Stomach smooth muscle (tissue), 2 donors: ENCODE results near the gene ERRFI1.
"Not testable (repeated sequence)": the region's sequence is repeated elsewhere in the genome, so short reads cannot be mapped to it uniquely, and the experiment has no call there.

Source experiments
- H3K27ac ChIP-seq: one replicate; pipeline ENCODE4 v1.7.0; 2013; ENCODE audit warnings: mild to moderate bottlenecking, low read length, inconsistent platforms
- H3K27me3 ChIP-seq, 2 donors: one replicate each; pipeline ENCODE4 v1.7.0; 2013; ENCODE audit warnings: low read length in 2 of 2; ENCODE audit not compliant: insufficient read depth in 2 of 2, control insufficient read depth in 1 of 2
- H3K36me3 ChIP-seq, 2 donors: one replicate each; pipeline ENCODE4 v1.7.0; 2013; ENCODE audit warnings: low read length in 2 of 2; ENCODE audit not compliant: control insufficient read depth in 2 of 2, insufficient read depth in 2 of 2
- H3K4me1 ChIP-seq: one replicate; pipeline ENCODE4 v1.7.0; 2013; ENCODE audit warnings: low read length; ENCODE audit not compliant: control insufficient read depth, insufficient read depth
- H3K4me3 ChIP-seq, 2 donors: one replicate each; pipeline ENCODE4 v1.7.0; 2013; ENCODE audit warnings: low read length in 2 of 2
- H3K9ac ChIP-seq, 2 donors: one replicate each; pipeline ENCODE4 v1.7.0; 2013; ENCODE audit warnings: low read length in 2 of 2, mild to moderate bottlenecking in 1 of 2
- H3K9me3 ChIP-seq, 2 donors: one replicate each; pipeline ENCODE4 v1.7.0; 2013; ENCODE audit warnings: low read length in 2 of 2; ENCODE audit not compliant: control insufficient read depth in 2 of 2
- donor health status: healthy.
- donor health status: Pancreatic carcinoma.

Gene ERRFI1

GRCh38 chr1:8026153-8026975 lies at the start of gene ERRFI1:
Gene ERRFI1 (minus strand): TSS chr1:8026309. CDS start chr1:8015619, 10,690 bp downstream.
- H3K36me3 ChIP-seq, result no peaks in the 10 kb centered on the region
- peak within 1 kb of the TSS; percentile 83 to 94 for H3K4me3 ChIP-seq
- no peaks in the 10 kb centered on the region for H3K9me3 ChIP-seq
- peak within 1 kb of the TSS; percentile 98 for H3K27ac ChIP-seq
- no peaks in the 10 kb centered on the region for H3K27me3 ChIP-seq
- peak within 1 kb of the TSS; percentile 94 to 99 for H3K9ac ChIP-seq
- H3K4me1 ChIP-seq, result peaks cover 19% of the 10 kb centered on the region

- H3K9me3 ChIP-seq, result no peaks in the 10 kb centered on the region
- H3K4me1 ChIP-seq, result peaks cover 28% of the 10 kb centered on the region
- H3K27ac ChIP-seq, result peak overlapping the region; percentile 49
- H3K27me3 ChIP-seq, result no peaks in the 10 kb centered on the region
- no peak overlapping the region for H3K4me3 ChIP-seq
- no peaks in the 10 kb centered on the region for H3K36me3 ChIP-seq
- H3K9ac ChIP-seq, result no peak overlapping the region
Observed at GRCh38 chr1:8075511-8076051, 49.5 kb upstream of the ERRFI1 start.

- Histone ChIP-seq H3K4me3 (no peak overlapping the region), H3K27me3 (no peaks in the 10 kb centered on the region), H3K9me3 (no peaks in the 10 kb centered on the region), H3K27ac (no peak overlapping the region), H3K36me3 (no peaks in the 10 kb centered on the region), H3K9ac (no peak overlapping the region), H3K4me1 (peaks cover 25% of the 10 kb centered on the region)
Observed at GRCh38 chr1:8073112-8073855, 47.2 kb upstream of the ERRFI1 start.

GRCh38 chr1:8070381-8070811 lies 44.3 kb upstream of the ERRFI1 start:
- H3K27ac ChIP-seq, result no peak overlapping the region

GRCh38 chr1:8069614-8070320 lies 43.7 kb upstream of the ERRFI1 start:
- not testable (repeated sequence) for H3K4me3 ChIP-seq, H3K4me1 ChIP-seq, H3K36me3 ChIP-seq, H3K27ac ChIP-seq, H3K9ac ChIP-seq, H3K27me3 ChIP-seq, H3K9me3 ChIP-seq

More at GRCh38 chr1:8070381-8070811, 44.3 kb upstream of the ERRFI1 start:
- Histone ChIP-seq H3K4me3 (no peak overlapping the region), H3K9me3 (no peaks in the 10 kb centered on the region), H3K4me1 (peaks cover 6% of the 10 kb centered on the region), H3K9ac (no peak overlapping the region), H3K36me3 (no peaks in the 10 kb centered on the region), H3K27me3 (no peaks in the 10 kb centered on the region)

- Histone ChIP-seq H3K4me1 (peaks cover 16% of the 10 kb centered on the region), H3K27ac (no peak overlapping the region), H3K9me3 (no peaks in the 10 kb centered on the region), H3K27me3 (no peaks in the 10 kb centered on the region), H3K9ac (no peak overlapping the region), H3K4me3 (no peak overlapping the region), H3K36me3 (no peaks in the 10 kb centered on the region)
Observed at GRCh38 chr1:8065369-8065768, 39.3 kb upstream of the ERRFI1 start.

- Histone ChIP-seq H3K4me1 (peaks cover 17% of the 10 kb centered on the region), H3K9me3 (no peaks in the 10 kb centered on the region), H3K9ac (no peak overlapping the region), H3K27ac (no peak overlapping the region), H3K4me3 (no peak overlapping the region), H3K36me3 (no peaks in the 10 kb centered on the region), H3K27me3 (no peaks in the 10 kb centered on the region)
Observed at GRCh38 chr1:8063298-8064036, 37.4 kb upstream of the ERRFI1 start.

GRCh38 chr1:8062861-8063260 lies 36.8 kb upstream of the ERRFI1 start:
- Histone ChIP-seq H3K36me3 (no peaks in the 10 kb centered on the region), H3K4me3 (no peak overlapping the region), H3K27me3 (no peaks in the 10 kb centered on the region), H3K9me3 (no peaks in the 10 kb centered on the region), H3K9ac (no peak overlapping the region), H3K27ac (no peak overlapping the region), H3K4me1 (peaks cover 21% of the 10 kb centered on the region)

GRCh38 chr1:8061673-8062386 lies 35.7 kb upstream of the ERRFI1 start:
- Histone ChIP-seq H3K9me3 (no peaks in the 10 kb centered on the region), H3K27me3 (no peaks in the 10 kb centered on the region), H3K36me3 (no peaks in the 10 kb centered on the region), H3K4me3 (no peak overlapping the region), H3K9ac (peak overlapping the region in 1 of 2 donors; percentile 25), H3K27ac (peak overlapping the region; percentile 75), H3K4me1 (peaks cover 21% of the 10 kb centered on the region)
